ENCODE data around the gene MSANTD3. TPM values are rescaled to one million over a fixed set of nuclear protein-coding genes. Genes with fewer than 3 reads are reported as not detected.

The MSANTD3 gene
- total RNA-seq, 1 donor from 2014 or later = 8.9 TPM

- intact Hi-C loops (cut with micrococcal nuclease) = no loop called here
These were observed 72.5 kb downstream of the MSANTD3 start for GRCh38 chr9:100499460-100499859.

- intact Hi-C loops (cut with micrococcal nuclease) = no loop called here
These were observed 72.9 kb downstream of the MSANTD3 start for GRCh38 chr9:100499866-100500265.

Other genes with a start within 250 kb of the MSANTD3 start
- 17.6 and 19.2 TPM in 2 replicates for gene TEX10, start 74.2 kb upstream of the MSANTD3 start, total RNA-seq
- 0.10 TPM in 1 of 2 replicates, not detected in the other for gene TMEFF1, start 46.0 kb downstream of the MSANTD3 start, total RNA-seq
- 0.12 and 0.20 TPM in 2 replicates for gene CAVIN4, start 150.9 kb downstream of the MSANTD3 start, total RNA-seq